Neural cell (in vitro differentiated cells): ENCODE data around the gene SLC6A16.

ENCODE experiments used
- CTCF ChIP-seq: fragments of 450-650 bp; IDR thresholded peaks from 2 replicates; pipeline ENCODE4 v1.5.1; 2014; ENCODE audit warnings: antibody characterized with exemption, mild to moderate bottlenecking, moderate library complexity; ENCODE audit not compliant: poor library complexity, severe bottlenecking
- RAD21 ChIP-seq: fragments of 450-650 bp; conservative IDR thresholded peaks from 2 replicates; pipeline ENCODE4 v1.6.1; 2014; ENCODE audit warnings: antibody characterized with exemption, mild to moderate bottlenecking, moderate library complexity
- TAF1 ChIP-seq: IDR thresholded peaks from 2 replicates; pipeline ENCODE4 v1.6.1; 2012; ENCODE audit warnings: low read depth

GRCh38 chr19:49343123-49343522 is 18.1 kb upstream of the SLC6A16 start:
- TF ChIP-seq CTCF (no peak), TAF1 (no peak), RAD21 (no peak)
